CD4-positive, alpha-beta T cell treated with Interleukin-21 for 1 hour (primary cell): ENCODE data around the gene PTPN3.

Source experiments
- DNase-seq: peaks from one replicate; pipeline ENCODE4 v3.0.0-alpha.2; 2020

Gene PTPN3

DNA sequence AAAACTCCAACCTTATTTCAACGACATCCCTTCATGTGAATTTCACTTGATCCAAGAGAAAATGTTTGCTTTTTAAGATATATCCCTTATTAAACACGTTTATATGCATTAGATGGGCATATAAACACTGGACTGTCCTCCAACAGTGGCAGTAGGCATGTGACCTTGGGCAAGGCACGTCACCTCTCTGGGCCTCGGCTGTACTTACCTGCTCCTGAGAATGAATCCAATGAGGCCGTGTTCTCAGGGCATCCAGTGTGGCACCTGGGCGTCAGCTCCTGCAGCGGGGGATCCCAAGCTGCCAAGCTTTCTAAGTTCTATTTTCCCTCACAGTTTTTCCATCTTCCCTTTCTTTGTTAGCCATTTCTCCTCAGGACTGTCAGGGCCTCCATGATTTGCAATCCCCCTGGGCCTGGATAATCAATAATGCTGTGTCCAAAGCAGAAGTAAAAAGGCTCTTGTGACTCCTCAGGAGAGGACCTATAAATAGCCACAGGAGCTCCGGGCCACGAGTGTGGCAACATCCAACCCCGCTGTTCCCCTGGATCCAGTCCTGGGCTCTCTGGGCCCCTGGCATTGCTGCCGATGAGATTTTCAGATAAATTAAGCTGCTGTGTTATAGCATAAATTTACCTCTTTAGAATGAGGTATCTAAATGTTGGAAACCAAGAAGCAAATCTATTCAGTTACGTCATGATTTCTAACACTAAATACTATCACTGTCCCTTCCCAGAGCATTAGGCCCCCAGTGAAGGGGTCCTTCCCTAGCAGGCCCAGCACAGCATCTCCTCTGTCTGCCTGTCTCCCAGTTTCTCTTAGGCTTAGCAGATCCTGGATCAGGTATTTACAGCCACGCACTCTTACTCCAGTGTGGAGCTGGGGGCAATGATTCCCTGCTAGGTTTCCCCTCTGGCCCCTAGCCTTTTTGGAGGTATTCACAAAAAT lies 76.8 kb downstream of the PTPN3 start:
- no peak for DNase-seq

- DNase-seq, result no peak
Measured at GRCh38 chr9:109419531-109419930, 78.6 kb downstream of the PTPN3 start.

DNA sequence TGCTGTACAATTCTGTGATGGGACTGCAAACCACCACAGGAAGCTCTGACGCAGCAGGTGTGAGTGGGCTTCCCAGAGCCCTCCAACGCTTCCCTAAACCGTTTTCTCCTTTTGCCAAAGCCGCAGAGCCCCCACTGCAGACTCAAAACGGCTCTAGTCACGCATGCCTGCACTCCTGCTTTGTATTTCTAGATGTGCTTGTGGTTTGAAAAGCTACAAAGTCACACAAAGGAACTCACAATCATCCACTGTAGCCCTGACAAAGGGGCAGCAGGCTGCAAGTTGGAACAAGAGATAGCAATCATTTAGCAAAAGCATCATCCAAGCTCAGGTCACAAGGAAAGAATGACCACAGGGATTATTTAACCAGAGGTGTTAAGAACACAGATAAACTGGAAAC lies 79.3 kb downstream of the PTPN3 start:
- DNase-seq, result no peak

DNA sequence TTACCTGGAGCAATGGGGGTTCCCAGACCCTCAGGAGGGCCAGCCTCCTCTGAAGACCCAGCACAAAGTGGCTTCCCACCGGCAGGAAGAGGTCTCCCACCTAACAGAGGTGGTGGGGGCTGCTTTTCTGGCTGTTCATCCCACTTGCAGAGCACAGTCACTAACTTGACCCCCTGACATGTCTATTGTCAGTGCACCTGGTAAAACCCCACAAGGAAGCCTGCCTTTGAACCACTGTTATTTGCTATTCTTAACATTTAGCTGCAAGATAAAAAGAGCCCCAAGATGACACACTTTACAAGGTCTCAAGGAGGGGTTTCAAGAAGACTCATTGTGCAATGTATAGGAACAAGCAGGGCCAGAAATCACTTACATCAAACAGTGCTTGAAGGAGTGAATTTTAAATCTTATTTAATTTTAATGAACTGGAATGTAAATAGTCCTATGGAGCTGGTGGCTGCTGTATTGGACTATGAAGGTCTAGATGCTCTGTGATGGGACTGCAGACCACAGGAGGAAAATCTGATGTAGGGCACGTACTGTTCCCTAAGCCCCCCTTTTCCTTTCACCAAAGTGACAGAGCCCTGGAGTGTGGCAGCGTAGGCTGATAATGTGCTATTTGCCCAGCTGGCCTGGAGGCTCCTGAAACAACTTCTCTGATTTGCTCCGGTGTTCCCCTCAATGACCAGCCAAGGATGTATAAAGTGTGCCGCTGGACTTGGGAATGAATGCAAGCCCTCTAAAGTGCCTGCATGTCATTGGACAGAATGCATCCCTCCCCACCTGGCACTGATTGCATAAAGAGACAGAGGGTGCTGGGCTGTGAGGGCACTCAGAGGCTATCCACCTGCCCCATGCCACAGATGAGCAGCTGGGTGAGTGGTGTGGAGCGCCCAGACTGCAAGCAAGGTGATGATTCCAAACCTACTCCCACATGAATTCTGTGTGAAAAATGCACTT lies 80.2 kb downstream of the PTPN3 start:
- DNase-seq, result no peak

DNA sequence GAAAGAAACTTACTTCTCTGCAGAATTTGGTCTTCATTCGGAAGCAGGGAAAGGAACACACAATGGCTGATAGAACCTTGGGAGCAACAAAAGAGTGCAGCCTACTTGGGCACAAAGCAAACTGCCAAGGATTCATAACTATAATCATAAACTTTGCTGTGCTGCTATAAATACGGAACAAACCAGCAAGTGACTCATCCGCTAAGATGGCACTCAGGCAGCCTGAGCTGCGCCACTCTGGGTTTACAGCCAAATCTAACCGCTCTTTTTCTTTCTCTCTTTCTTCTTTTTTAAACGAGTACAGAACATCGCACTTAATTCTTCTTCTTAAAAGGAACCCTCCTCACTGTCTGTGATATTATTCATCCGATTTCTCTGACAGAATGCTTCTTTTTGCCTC lies 81.1 kb downstream of the PTPN3 start:
- DNase-seq, result no peak

GRCh38 chr9:109416135-109416706 lies 81.9 kb downstream of the PTPN3 start:
- DNase-seq, result no peak

DNA sequence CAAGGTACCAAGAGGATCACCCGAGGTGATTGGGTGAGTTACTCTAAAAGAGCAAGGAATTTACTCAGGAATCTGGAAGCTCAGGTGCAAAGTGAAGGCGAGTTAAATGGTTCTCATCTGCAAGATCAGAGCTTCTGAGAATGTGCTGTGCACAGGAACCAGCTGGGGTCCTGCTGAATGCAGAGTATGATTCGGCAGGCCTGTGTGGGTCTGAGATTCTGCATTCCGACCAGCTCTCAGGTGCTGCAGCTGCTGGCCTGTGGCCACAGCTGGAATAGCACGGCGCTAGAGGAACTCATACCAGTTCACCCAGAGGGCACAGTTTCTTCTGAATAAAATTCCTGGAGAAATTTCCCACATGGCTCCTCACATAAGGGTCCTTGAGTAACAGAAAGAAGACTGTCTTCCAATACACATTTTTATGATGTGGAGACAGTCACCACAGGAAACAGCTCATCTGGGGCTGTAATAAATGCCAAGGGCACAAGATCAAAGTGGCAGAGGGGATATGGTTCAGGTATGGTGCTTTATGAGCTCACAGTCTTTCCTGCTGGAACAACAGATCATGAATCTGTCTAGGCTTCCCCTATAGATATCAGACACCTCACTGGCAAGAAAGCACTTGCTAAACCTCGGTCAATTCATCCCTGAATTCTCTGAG lies 83.9 kb downstream of the PTPN3 start:
- DNase-seq, result no peak

DNA sequence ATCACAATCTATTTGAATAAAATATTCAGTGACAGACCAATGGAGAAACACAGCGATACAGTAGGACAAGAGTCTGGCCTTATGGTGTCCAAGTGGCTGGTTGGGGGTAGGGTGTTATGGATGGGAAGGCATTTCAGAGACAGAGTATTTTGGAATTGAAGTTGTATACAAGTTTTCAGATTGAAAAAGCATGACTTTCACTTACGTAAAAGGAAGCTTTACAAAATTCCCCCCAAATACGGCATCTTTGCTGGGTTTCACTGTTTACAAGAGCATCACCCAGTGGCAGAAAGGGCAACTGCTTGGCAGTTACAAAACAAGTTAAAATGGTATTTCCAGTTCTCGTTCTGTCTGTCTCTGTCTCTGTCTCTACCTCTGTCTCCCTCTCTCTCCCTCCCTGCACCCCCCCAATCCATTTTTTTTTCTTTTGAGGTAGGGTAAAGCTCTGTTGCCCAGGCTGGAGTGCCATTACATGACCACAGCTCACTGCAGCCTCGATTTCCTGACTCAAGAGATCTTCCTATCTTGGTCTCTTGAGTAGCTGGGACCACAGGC lies 86.2 kb downstream of the PTPN3 start:
- DNase-seq, result peak; percentile 8

GRCh38 chr9:109411069-109411761 lies 86.9 kb downstream of the PTPN3 start:
- no peak for DNase-seq

DNA sequence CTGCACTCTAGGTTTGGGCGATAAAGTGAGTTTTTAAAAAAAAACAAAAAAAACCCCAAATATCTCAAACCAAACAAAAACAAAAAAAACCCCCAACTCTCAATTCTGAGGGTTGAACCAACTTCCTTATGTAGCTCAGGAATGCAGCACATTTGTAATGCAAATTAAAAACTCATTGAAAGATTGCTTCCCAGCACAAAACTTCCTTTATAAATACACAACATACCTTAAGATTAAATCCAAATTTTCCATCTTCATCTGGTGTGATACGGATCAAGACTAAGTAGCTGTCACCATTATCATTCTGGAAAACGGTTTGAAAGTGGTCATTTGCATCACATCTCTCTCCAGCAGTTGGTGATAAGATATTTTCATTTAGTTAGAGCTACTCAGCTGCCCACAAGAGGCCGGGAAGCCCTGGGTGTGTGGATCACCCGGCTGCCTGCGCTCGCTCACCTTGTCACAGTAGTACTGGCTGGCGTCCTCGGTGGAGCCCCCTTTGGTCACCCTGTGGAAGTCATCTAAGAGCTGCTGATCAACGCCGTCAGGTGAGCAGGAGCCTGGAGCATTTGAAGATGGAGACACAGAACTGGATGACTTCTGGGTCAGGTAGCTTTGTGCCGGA lies 88.2 kb downstream of the PTPN3 start:
- no peak for DNase-seq

GRCh38 chr9:109408759-109409462 lies 89.2 kb downstream of the PTPN3 start:
- no peak for DNase-seq

GRCh38 chr9:109403766-109404320 lies 94.3 kb downstream of the PTPN3 start:
- DNase-seq, result no peak

DNA sequence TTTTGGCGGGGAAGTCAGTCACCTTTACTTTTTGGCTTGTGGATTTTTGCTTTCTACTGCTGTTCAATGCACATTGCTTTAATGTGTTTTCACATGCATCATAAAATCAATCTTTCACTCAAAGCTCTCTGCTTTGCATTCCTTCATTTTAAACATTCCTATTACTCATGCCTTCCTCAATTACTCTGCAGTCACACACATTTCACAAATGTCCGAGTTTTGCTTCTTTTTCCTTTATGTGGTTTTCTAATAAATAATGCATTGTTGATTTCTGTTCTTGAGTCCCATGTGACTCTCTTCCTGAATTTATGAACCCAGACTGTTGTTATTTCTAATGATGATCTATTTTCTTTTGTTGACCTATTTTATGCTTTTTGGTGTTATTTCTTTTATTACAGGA lies 95.0 kb downstream of the PTPN3 start:
- no peak for DNase-seq

DNA sequence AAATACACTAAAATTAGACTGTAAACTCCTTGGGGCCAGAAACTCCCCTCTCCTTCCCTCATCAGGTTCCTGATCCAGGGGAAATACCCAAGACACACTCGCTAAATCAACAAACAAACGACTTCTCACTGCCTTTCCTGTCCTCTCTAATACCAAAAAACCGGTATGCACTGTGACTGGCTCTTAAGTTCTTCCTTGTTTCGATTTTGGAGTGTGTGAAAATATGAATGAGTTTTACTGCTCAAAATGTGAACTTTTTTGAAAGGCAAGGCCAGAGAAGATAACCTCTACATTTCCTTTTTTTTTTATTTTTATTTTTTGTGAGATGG lies 96.2 kb downstream of the PTPN3 start:
- DNase-seq, result no peak

- DNase-seq, result peak; percentile 9
Measured at GRCh38 chr9:109401169-109401989, 96.7 kb downstream of the PTPN3 start.

GRCh38 chr9:109399258-109399767 lies 98.8 kb downstream of the PTPN3 start:
- DNase-seq, result no peak

- DNase-seq, result no peak
Measured at GRCh38 chr9:109391176-109391575, 106.9 kb downstream of the PTPN3 start.

GRCh38 chr9:109387856-109388255 lies 110.3 kb downstream of the PTPN3 start:
- no peak for DNase-seq

DNA sequence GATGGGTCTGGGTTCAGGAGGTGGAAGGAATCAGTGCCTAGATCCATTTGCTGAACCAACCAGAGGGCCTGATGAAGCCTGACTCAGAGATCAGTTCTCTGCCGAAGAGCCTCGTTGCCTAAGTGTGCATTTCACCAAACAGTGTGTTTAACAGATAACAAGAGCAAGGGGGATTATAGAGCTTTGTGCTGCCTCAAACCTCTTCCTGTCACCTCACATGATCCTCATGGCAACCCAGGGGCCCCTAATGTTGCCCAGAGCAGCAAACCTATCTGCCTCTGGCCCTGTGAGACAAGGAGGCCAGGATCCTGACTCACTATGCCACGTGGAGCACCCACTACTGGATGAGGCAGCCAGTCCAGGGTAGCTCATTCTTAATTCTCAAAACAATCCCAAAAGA lies 110.9 kb downstream of the PTPN3 start:
- DNase-seq, result no peak
